ENCODE data around the gene AIFM1. TPM values are rescaled to one million over a fixed set of nuclear protein-coding genes. Genes with fewer than 3 reads are reported as not detected.

Gene AIFM1
- total RNA-seq, 1 donor: 15.2 TPM

- TF ChIP-seq CTCF (IDR thresholded peaks at IDR 0.05; ENCODE audit: extremely low read depth, low read depth, low read length): no peak
- Histone ChIP-seq H3K9me3 (ENCODE audit: low read depth, low read length) (no peaks in the 10 kb centered on the region), H3K4me2 (ENCODE audit: insufficient read depth, low read length) (no peak overlapping the region), H3K27me3 (ENCODE audit: insufficient read depth, low read length) (no peaks in the 10 kb centered on the region), H3K4me3 (ENCODE audit: insufficient read depth, low read length) (no peak overlapping the region), H3K36me3 (ENCODE audit: insufficient read depth, low read length) (no peaks in the 10 kb centered on the region), H3K4me1 (ENCODE audit: insufficient read depth, low read length) (peaks cover 14% of the 10 kb centered on the region), H4K20me1 (ENCODE audit: insufficient read depth, low read length) (peaks cover 20% of the 10 kb centered on the region), H3K79me2 (ENCODE audit: insufficient read depth, low read length) (peaks cover 51% of the 10 kb centered on the region), H2AFZ (ENCODE audit: low read length) (no peak overlapping the region), H3K27ac (ENCODE audit: low read depth, low read length) (no peak overlapping the region)
- peak; percentile 11 for DNase-seq (ENCODE audit: insufficient read length, low spot score, missing footprints)
These were observed 81.8 kb downstream of the AIFM1 start for GRCh38 chrX:130083656-130084382.

- H3K4me3 ChIP-seq (ENCODE audit: insufficient read depth, low read length): no peak overlapping the region
- peaks cover 48% of the 10 kb centered on the region for H3K79me2 ChIP-seq (ENCODE audit: insufficient read depth, low read length)
- peaks cover 18% of the 10 kb centered on the region for H4K20me1 ChIP-seq (ENCODE audit: insufficient read depth, low read length)
- H3K36me3 ChIP-seq (ENCODE audit: insufficient read depth, low read length): no peaks in the 10 kb centered on the region
- no peak overlapping the region for H2AFZ ChIP-seq (ENCODE audit: low read length)
- no peaks in the 10 kb centered on the region for H3K9me3 ChIP-seq (ENCODE audit: low read depth, low read length)
- no peaks in the 10 kb centered on the region for H3K27me3 ChIP-seq (ENCODE audit: insufficient read depth, low read length)
- no peak for TF ChIP-seq CTCF (IDR thresholded peaks at IDR 0.05; ENCODE audit: extremely low read depth, low read depth, low read length)
- H3K27ac ChIP-seq (ENCODE audit: low read depth, low read length): no peak overlapping the region
- no peak overlapping the region for H3K4me2 ChIP-seq (ENCODE audit: insufficient read depth, low read length)
- H3K4me1 ChIP-seq (ENCODE audit: insufficient read depth, low read length): peaks cover 14% of the 10 kb centered on the region
- DNase-seq (ENCODE audit: insufficient read length, low spot score, missing footprints): peak; percentile 17
These were observed 82.5 kb downstream of the AIFM1 start for GRCh38 chrX:130083107-130083490.

- peak; percentile 83 for DNase-seq (ENCODE audit: insufficient read length, low spot score, missing footprints)
- H3K4me2 ChIP-seq (ENCODE audit: insufficient read depth, low read length): peak overlapping the region; percentile 63
These were observed 83.2 kb downstream of the AIFM1 start for GRCh38 chrX:130082244-130083106.

More at GRCh38 chrX:130082244-130083106, 83.2 kb downstream of the AIFM1 start:
- peaks cover 18% of the 10 kb centered on the region for H4K20me1 ChIP-seq (ENCODE audit: insufficient read depth, low read length)
- TF ChIP-seq CTCF (IDR thresholded peaks at IDR 0.05; ENCODE audit: extremely low read depth, low read depth, low read length): peak; percentile 16
- peaks cover 14% of the 10 kb centered on the region for H3K4me1 ChIP-seq (ENCODE audit: insufficient read depth, low read length)
- no peaks in the 10 kb centered on the region for H3K36me3 ChIP-seq (ENCODE audit: insufficient read depth, low read length)
- H3K79me2 ChIP-seq (ENCODE audit: insufficient read depth, low read length): peaks cover 45% of the 10 kb centered on the region
- H3K27me3 ChIP-seq (ENCODE audit: insufficient read depth, low read length): no peaks in the 10 kb centered on the region
- no peaks in the 10 kb centered on the region for H3K9me3 ChIP-seq (ENCODE audit: low read depth, low read length)
- peak overlapping the region; percentile 60 for H3K27ac ChIP-seq (ENCODE audit: low read depth, low read length)
- no peak overlapping the region for H2AFZ ChIP-seq (ENCODE audit: low read length)
- peak overlapping the region; percentile 10 for H3K4me3 ChIP-seq (ENCODE audit: insufficient read depth, low read length)
